Measurements from ENCODE around the gene TMEM94.

Gene TMEM94

GRCh38 chr17:75530837-75531720, 74.6 kb downstream of the TMEM94 start:
- DNase-seq = no peak

- peak; percentile 84 for DNase-seq
These were observed 75.3 kb downstream of the TMEM94 start for GRCh38 chr17:75531721-75532072.

GRCh38 chr17:75535119-75535537, 78.7 kb downstream of the TMEM94 start:
- DNase-seq = peak; percentile 66

GRCh38 chr17:75535871-75536270, 79.4 kb downstream of the TMEM94 start:
- DNase-seq = no peak

- DNase-seq = no peak
These were observed 79.9 kb downstream of the TMEM94 start for GRCh38 chr17:75536366-75536765.

GRCh38 chr17:75539967-75540729, 83.7 kb downstream of the TMEM94 start:
- peak; percentile 68 for DNase-seq

GRCh38 chr17:75540923-75541503, 84.6 kb downstream of the TMEM94 start:
- peak; percentile 51 for DNase-seq

GRCh38 chr17:75542229-75542628, 85.8 kb downstream of the TMEM94 start:
- peak; percentile 72 for DNase-seq

- DNase-seq = peak; percentile 62
These were observed 86.4 kb downstream of the TMEM94 start for GRCh38 chr17:75542728-75543336.

GRCh38 chr17:75544250-75544649, 87.8 kb downstream of the TMEM94 start:
- DNase-seq = no peak

- DNase-seq = no peak
These were observed 89.7 kb downstream of the TMEM94 start for GRCh38 chr17:75546181-75546580.

- no peak for DNase-seq
These were observed 90.7 kb downstream of the TMEM94 start for GRCh38 chr17:75547091-75547490.

GRCh38 chr17:75548813-75549212, 92.4 kb downstream of the TMEM94 start:
- DNase-seq = no peak

Data from islet precursor cell (in vitro differentiated cells).